Measurements from ENCODE around the gene IGFN1.

IGFN1 gene

GRCh38 chr1:201260648-201261311 is 70.2 kb downstream of the IGFN1 start:
- DNase-seq (ENCODE audit: low read depth) = no peak
- TF ChIP-seq POLR2A (IDR thresholded peaks at IDR 0.05; ENCODE audit: extremely low read depth, insufficient read length) (no peak), MYC (IDR thresholded peaks at IDR 0.05; ENCODE audit: low read depth, low read length) (no peak), CTCF (IDR thresholded peaks at IDR 0.05; ENCODE audit: low read depth, low read length) (no peak), MAX (IDR thresholded peaks at IDR 0.05; ENCODE audit: low read depth, low read length) (no peak)
- H3K4me3 ChIP-seq (ENCODE audit: low read depth, low read length) = no peak overlapping the region

- DNase-seq (ENCODE audit: low read depth) = no peak
- no peak overlapping the region for H3K4me3 ChIP-seq (ENCODE audit: low read depth, low read length)
- TF ChIP-seq MAX (IDR thresholded peaks at IDR 0.05; ENCODE audit: low read depth, low read length) (no peak), CTCF (IDR thresholded peaks at IDR 0.05; ENCODE audit: low read depth, low read length) (no peak), MYC (IDR thresholded peaks at IDR 0.05; ENCODE audit: low read depth, low read length) (no peak), POLR2A (IDR thresholded peaks at IDR 0.05; ENCODE audit: extremely low read depth, insufficient read length) (no peak)
Measured at GRCh38 chr1:201261771-201262547, 71.3 kb downstream of the IGFN1 start.

GRCh38 chr1:201262963-201263608 is 72.5 kb downstream of the IGFN1 start:
- no peak overlapping the region for H3K4me3 ChIP-seq (ENCODE audit: low read depth, low read length)
- DNase-seq (ENCODE audit: low read depth) = no peak
- TF ChIP-seq POLR2A (IDR thresholded peaks at IDR 0.05; ENCODE audit: extremely low read depth, insufficient read length) (no peak), CTCF (IDR thresholded peaks at IDR 0.05; ENCODE audit: low read depth, low read length) (no peak), MAX (IDR thresholded peaks at IDR 0.05; ENCODE audit: low read depth, low read length) (no peak), MYC (IDR thresholded peaks at IDR 0.05; ENCODE audit: low read depth, low read length) (no peak)

- H3K4me3 ChIP-seq (ENCODE audit: low read depth, low read length) = no peak overlapping the region
- no peak for DNase-seq (ENCODE audit: low read depth)
- TF ChIP-seq CTCF (IDR thresholded peaks at IDR 0.05; ENCODE audit: low read depth, low read length) (no peak), MAX (IDR thresholded peaks at IDR 0.05; ENCODE audit: low read depth, low read length) (no peak), POLR2A (IDR thresholded peaks at IDR 0.05; ENCODE audit: extremely low read depth, insufficient read length) (no peak), MYC (IDR thresholded peaks at IDR 0.05; ENCODE audit: low read depth, low read length) (no peak)
Measured at GRCh38 chr1:201264072-201264471, 73.4 kb downstream of the IGFN1 start.

- no peak overlapping the region for H3K4me3 ChIP-seq (ENCODE audit: low read depth, low read length)
- DNase-seq (ENCODE audit: low read depth) = no peak
- TF ChIP-seq CTCF (IDR thresholded peaks at IDR 0.05; ENCODE audit: low read depth, low read length) (no peak), MYC (IDR thresholded peaks at IDR 0.05; ENCODE audit: low read depth, low read length) (no peak), POLR2A (IDR thresholded peaks at IDR 0.05; ENCODE audit: extremely low read depth, insufficient read length) (no peak), MAX (IDR thresholded peaks at IDR 0.05; ENCODE audit: low read depth, low read length) (no peak)
Measured at GRCh38 chr1:201264554-201264953, 73.9 kb downstream of the IGFN1 start.

Data from NB4 (cell line).